Testis (tissue), 2 donors: Measurements from ENCODE around the gene THAP4.

Source experiments
- CTCF ChIP-seq, 3 experiments: fragments of 450-650 bp in 2 of 3; fragments of 200-600 bp in 1 of 3; sonication (generic) in 1 of 3; IDR thresholded peaks; one replicate each; pipeline ENCODE4 v1.5.1; 2016 to 2019; ENCODE audit warnings: antibody characterized with exemption in 3 of 3, mild to moderate bottlenecking in 2 of 3, moderate library complexity in 1 of 3
- POLR2A ChIP-seq: fragments of 450-650 bp; IDR thresholded peaks from one replicate; pipeline ENCODE4 v1.6.1; 2017; ENCODE audit warnings: antibody characterized with exemption, mild to moderate bottlenecking, moderate library complexity

GRCh38 chr2:241659150-241659739, 22.3 kb upstream of the THAP4 start:
- TF ChIP-seq CTCF (IDR thresholded peaks at IDR 0.05) (peak in 2 of 3 experiments; percentile 57 to 59), POLR2A (no peak)
